Transverse colon (tissue), 4 donors: ENCODE data around the gene QSOX2.

ENCODE experiments used
- CTCF ChIP-seq, 5 experiments: fragments of 200-600 bp in 3 of 5; fragments of 450-650 bp in 2 of 5; sonication (generic) in 3 of 5; IDR thresholded peaks; 1 replicate in 2 of 5; 2 replicates in 3 of 5; pipeline ENCODE4 v1.5.1; 2016 to 2017; ENCODE audit warnings: antibody characterized with exemption in 5 of 5, inconsistent platforms in 3 of 5, mild to moderate bottlenecking in 2 of 5, moderate library complexity in 1 of 5
- EP300 ChIP-seq: sonication (generic); formaldehyde crosslinking; IDR thresholded peaks from one replicate; pipeline ENCODE4 v1.6.1; 2017; ENCODE audit warnings: antibody characterized with exemption, low read depth
- POLR2A ChIP-seq: fragments of 450-650 bp; IDR thresholded peaks from one replicate; pipeline ENCODE4 v1.6.1; 2016; ENCODE audit warnings: antibody characterized with exemption, mild to moderate bottlenecking, moderate library complexity
- POLR2AphosphoS5 ChIP-seq, 3 donors: sonication (generic); formaldehyde crosslinking; IDR thresholded peaks; one replicate each; pipeline ENCODE4 v1.6.1; 2016; ENCODE audit warnings: antibody characterized with exemption in 3 of 3

- TF ChIP-seq CTCF (IDR thresholded peaks at IDR 0.05), result no peak
- no peak for TF ChIP-seq EP300
- TF ChIP-seq POLR2A, result no peak
- TF ChIP-seq POLR2AphosphoS5 (IDR thresholded peaks at IDR 0.05), result no peak
These were observed 42.5 kb upstream of the QSOX2 start for GRCh38 chr9:136287960-136288753.
